Colonic mucosa (tissue), 4 donors: Measurements from ENCODE around the gene CTNNBIP1. TPM values are rescaled to one million over a fixed set of nuclear protein-coding genes. Genes with fewer than 3 reads are reported as not detected.

Experiments used
- DNase-seq: peaks from one replicate; pipeline ENCODE4 v3.0.0-alpha.2; 2020
- H3K27ac ChIP-seq: fragments of 200-600 bp; one replicate; pipeline ENCODE4 v1.8.0; 2021
- H3K27me3 ChIP-seq: fragments of 200-600 bp; one replicate; pipeline ENCODE4 v1.8.0; 2021
- H3K36me3 ChIP-seq: fragments of 200-600 bp; one replicate; pipeline ENCODE4 v1.8.0; 2021
- H3K4me1 ChIP-seq: fragments of 200-600 bp; one replicate; pipeline ENCODE4 v1.8.0; 2021; ENCODE audit warnings: mild to moderate bottlenecking
- H3K4me3 ChIP-seq: fragments of 200-600 bp; one replicate; pipeline ENCODE4 v1.8.0; 2021
- H3K9ac ChIP-seq, 2 donors: one replicate each; pipeline ENCODE4 v1.7.0; 2013; ENCODE audit warnings: control low read depth in 2 of 2, low read depth in 2 of 2, low read length in 2 of 2
- H3K9me3 ChIP-seq: fragments of 200-600 bp; one replicate; pipeline ENCODE4 v1.8.0; 2021
- CTCF ChIP-seq: fragments of 200-600 bp; IDR thresholded peaks from one replicate; pipeline ENCODE4 v1.8.0; 2022; ENCODE audit warnings: antibody characterized with exemption, mild to moderate bottlenecking
- intact Hi-C: fragments of 100-400 bp; cut with DNase I; formaldehyde crosslinking; loops from one replicate; pipeline ENCODE4 v1.14.1; 2022
- total RNA-seq, 2 donors: library from RNA; stranded (reverse); fragmentation: NEBNext Ultra II Directional in 1 of 2; extraction: Animal tissue kit (Norgen Biotek cat#: 25700) in 1 of 2; gene quantifications; one replicate each; pipeline ENCODE4 v1.2.1, GENCODE V29; 2021
- donor health status: healthy.
- donor health status: DM: no; HTN: no; CAD: no.
- donor health status: DM: no; HTN: no; CAD: no.

The CTNNBIP1 gene
- total RNA-seq, 2 donors from 2014 or later, result 28.1 to 30.1 TPM

- no peak for TF ChIP-seq CTCF
- no peak for DNase-seq
These were observed 17.2 kb downstream of the CTNNBIP1 start for GRCh38 chr1:9892563-9893528.

DNA sequence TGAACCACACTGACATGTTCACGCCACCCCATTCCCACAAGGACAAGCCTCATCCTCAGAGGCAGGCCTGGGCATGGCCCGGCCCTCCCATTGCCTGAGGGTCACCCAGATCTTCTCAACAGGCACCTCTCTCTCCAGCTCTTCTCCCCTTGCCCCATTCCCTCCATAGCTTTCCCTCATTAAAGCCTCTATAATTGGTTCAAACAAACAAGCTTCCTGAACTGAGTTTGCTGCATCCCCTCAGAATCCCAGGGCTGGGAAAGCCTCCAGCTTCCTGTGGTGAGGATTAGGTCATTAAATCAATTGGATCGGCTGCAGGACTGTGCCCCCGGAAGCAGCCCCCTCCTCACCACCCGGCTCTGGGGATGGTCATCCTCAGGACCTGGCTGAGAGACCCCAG lies 18.9 kb downstream of the CTNNBIP1 start:
- no peak for DNase-seq
- TF ChIP-seq CTCF, result no peak
- intact Hi-C loops, result no loop called here
- H3K9me3 ChIP-seq, result no peaks in the 10 kb centered on the region
- H3K27me3 ChIP-seq, result no peaks in the 10 kb centered on the region
- peak overlapping the region in 1 of 2 donors; percentile 5 for H3K9ac ChIP-seq
- H3K36me3 ChIP-seq, result no peaks in the 10 kb centered on the region
- H3K4me1 ChIP-seq, result no peaks in the 10 kb centered on the region
- H3K27ac ChIP-seq, result no peak overlapping the region
- H3K4me3 ChIP-seq, result no peak overlapping the region

More at GRCh38 chr1:9892563-9893528, 17.2 kb downstream of the CTNNBIP1 start:
- Histone ChIP-seq H3K4me3 (no peak overlapping the region), H3K9me3 (no peaks in the 10 kb centered on the region), H3K27me3 (no peaks in the 10 kb centered on the region), H3K36me3 (no peaks in the 10 kb centered on the region), H3K9ac (peak overlapping the region in 1 of 2 donors; percentile 14), H3K27ac (no peak overlapping the region), H3K4me1 (no peaks in the 10 kb centered on the region)
- intact Hi-C loops, result no loop called here

GRCh38 chr1:9890224-9890731 lies 19.8 kb downstream of the CTNNBIP1 start:
- no peak overlapping the region for H3K4me3 ChIP-seq
- H3K4me1 ChIP-seq, result no peaks in the 10 kb centered on the region
- no peak overlapping the region for H3K27ac ChIP-seq
- H3K9me3 ChIP-seq, result no peaks in the 10 kb centered on the region
- no peaks in the 10 kb centered on the region for H3K27me3 ChIP-seq
- H3K36me3 ChIP-seq, result no peaks in the 10 kb centered on the region
- no peak for DNase-seq
- no peak overlapping the region for H3K9ac ChIP-seq
- intact Hi-C loops, result no loop called here
- no peak for TF ChIP-seq CTCF

- H3K27ac ChIP-seq, result no peak overlapping the region
These were observed 20.7 kb downstream of the CTNNBIP1 start for GRCh38 chr1:9889411-9889810.

GRCh38 chr1:9888886-9889285 lies 21.2 kb downstream of the CTNNBIP1 start:
- Histone ChIP-seq H3K36me3 (no peaks in the 10 kb centered on the region), H3K9ac (no peak overlapping the region), H3K27me3 (no peaks in the 10 kb centered on the region), H3K9me3 (no peaks in the 10 kb centered on the region), H3K4me1 (no peaks in the 10 kb centered on the region), H3K4me3 (no peak overlapping the region), H3K27ac (no peak overlapping the region)
- intact Hi-C loops, result no loop called here
- no peak for DNase-seq
- TF ChIP-seq CTCF, result no peak

More at GRCh38 chr1:9889411-9889810, 20.7 kb downstream of the CTNNBIP1 start:
- Histone ChIP-seq H3K4me1 (no peaks in the 10 kb centered on the region), H3K4me3 (no peak overlapping the region), H3K9ac (no peak overlapping the region), H3K27me3 (no peaks in the 10 kb centered on the region), H3K9me3 (no peaks in the 10 kb centered on the region), H3K36me3 (no peaks in the 10 kb centered on the region)
- TF ChIP-seq CTCF, result no peak
- intact Hi-C loops, result no loop called here
- DNase-seq, result no peak
